Hepatocyte (in vitro differentiated cells): ENCODE measurements around the gene RNF121.

ENCODE experiments used
- CTCF ChIP-seq: fragments of 200-600 bp; sonication (generic); IDR thresholded peaks from 2 replicates; pipeline ENCODE4 v1.5.1; 2016; ENCODE audit warnings: antibody characterized with exemption, mild to moderate bottlenecking; ENCODE audit not compliant: poor library complexity
- EZH2 ChIP-seq: fragments of 200-600 bp; sonication (generic); IDR thresholded peaks from 2 replicates; pipeline ENCODE4 v1.6.1; 2016; ENCODE audit warnings: antibody characterized with exemption, mild to moderate bottlenecking, borderline replicate concordance
- EZH2phosphoT487 ChIP-seq: fragments of 200-600 bp; sonication (generic); IDR thresholded peaks from one replicate; pipeline ENCODE4 v1.6.1; 2018; ENCODE audit warnings: antibody characterized with exemption, mild to moderate bottlenecking, low read depth, moderate library complexity; ENCODE audit not compliant: unreplicated experiment, severe bottlenecking

- no peak for TF ChIP-seq EZH2
- TF ChIP-seq CTCF, result no peak
- TF ChIP-seq EZH2phosphoT487, result no peak
Measured at GRCh38 chr11:71999798-72000197, 71.0 kb downstream of the RNF121 start.
